Skeletal muscle cell (primary cell): ENCODE data around the gene GP5.
A peak's percentile ranks its signal among the peaks of the same experiment; 100 is the strongest.

ENCODE experiments used
- DNase-seq: peaks from one replicate; pipeline ENCODE4 v3.0.0-alpha.2; 2010; ENCODE audit warnings: low read depth
- H3K4me3 ChIP-seq: 2 replicates; pipeline ENCODE4 v1.5.1; 2011; ENCODE audit warnings: low read depth, mild to moderate bottlenecking, control low read depth, low read length, moderate library complexity

The GP5 gene

GRCh38 chr3:194399166-194399565 lies at the start of gene GP5:
GP5 (minus strand) TSS chr3:194399266; CDS start chr3:194398282, 984 bp downstream.
- H3K4me3 ChIP-seq: peak within 1 kb of the TSS; percentile 33
- DNase-seq: no peak

GRCh38 chr3:194447657-194448056 lies 48.6 kb upstream of the GP5 start:
- DNase-seq: no peak
- no peak overlapping the region for H3K4me3 ChIP-seq

GRCh38 chr3:194447161-194447560 lies 48.1 kb upstream of the GP5 start:
- H3K4me3 ChIP-seq: no peak overlapping the region
- DNase-seq: no peak

GRCh38 chr3:194446754-194447153 lies 47.7 kb upstream of the GP5 start:
- no peak for DNase-seq
- H3K4me3 ChIP-seq: no peak overlapping the region

GRCh38 chr3:194446172-194446571 lies 47.1 kb upstream of the GP5 start:
- no peak overlapping the region for H3K4me3 ChIP-seq
- DNase-seq: no peak

- no peak for DNase-seq
- no peak overlapping the region for H3K4me3 ChIP-seq
Observed at GRCh38 chr3:194443901-194444300, 44.8 kb upstream of the GP5 start.

GRCh38 chr3:194440756-194441155 lies 41.7 kb upstream of the GP5 start:
- H3K4me3 ChIP-seq: no peak overlapping the region
- DNase-seq: no peak

- H3K4me3 ChIP-seq: no peak overlapping the region
- DNase-seq: no peak
Observed at GRCh38 chr3:194439881-194440550, 41.0 kb upstream of the GP5 start.

GRCh38 chr3:194434503-194434902 lies 35.4 kb upstream of the GP5 start:
- no peak overlapping the region for H3K4me3 ChIP-seq
- no peak for DNase-seq

GRCh38 chr3:194431554-194431953 lies 32.5 kb upstream of the GP5 start:
- H3K4me3 ChIP-seq: no peak overlapping the region
- no peak for DNase-seq

- no peak overlapping the region for H3K4me3 ChIP-seq
- DNase-seq: no peak
Observed at GRCh38 chr3:194425399-194425798, 26.3 kb upstream of the GP5 start.

- no peak overlapping the region for H3K4me3 ChIP-seq
- no peak for DNase-seq
Observed at GRCh38 chr3:194424953-194425352, 25.9 kb upstream of the GP5 start.

GRCh38 chr3:194424373-194424772 lies 25.3 kb upstream of the GP5 start:
- H3K4me3 ChIP-seq: no peak overlapping the region
- DNase-seq: no peak

- no peak for DNase-seq
- H3K4me3 ChIP-seq: no peak overlapping the region
Observed at GRCh38 chr3:194423317-194423716, 24.3 kb upstream of the GP5 start.

- peak; percentile 23 for DNase-seq
- no peak overlapping the region for H3K4me3 ChIP-seq
Observed at GRCh38 chr3:194422188-194422587, 23.1 kb upstream of the GP5 start.

- no peak overlapping the region for H3K4me3 ChIP-seq
- no peak for DNase-seq
Observed at GRCh38 chr3:194418671-194419070, 19.6 kb upstream of the GP5 start.

GRCh38 chr3:194407423-194407822 lies 8.4 kb upstream of the GP5 start:
- H3K4me3 ChIP-seq: no peak overlapping the region
- no peak for DNase-seq

- DNase-seq: no peak
- H3K4me3 ChIP-seq: no peak overlapping the region
Observed at GRCh38 chr3:194405766-194406165, 6.7 kb upstream of the GP5 start.

- H3K4me3 ChIP-seq: no peak overlapping the region
- DNase-seq: no peak
Observed at GRCh38 chr3:194404365-194405140, 5.5 kb upstream of the GP5 start.

- no peak for DNase-seq
- H3K4me3 ChIP-seq: no peak overlapping the region
Observed at GRCh38 chr3:194401868-194402329, 2.8 kb upstream of the GP5 start.

- no peak overlapping the region for H3K4me3 ChIP-seq
- DNase-seq: no peak
Observed at GRCh38 chr3:194401346-194401745, 2.3 kb upstream of the GP5 start.
